ENCODE measurements around the gene WNT9B.

WNT9B gene

DNA sequence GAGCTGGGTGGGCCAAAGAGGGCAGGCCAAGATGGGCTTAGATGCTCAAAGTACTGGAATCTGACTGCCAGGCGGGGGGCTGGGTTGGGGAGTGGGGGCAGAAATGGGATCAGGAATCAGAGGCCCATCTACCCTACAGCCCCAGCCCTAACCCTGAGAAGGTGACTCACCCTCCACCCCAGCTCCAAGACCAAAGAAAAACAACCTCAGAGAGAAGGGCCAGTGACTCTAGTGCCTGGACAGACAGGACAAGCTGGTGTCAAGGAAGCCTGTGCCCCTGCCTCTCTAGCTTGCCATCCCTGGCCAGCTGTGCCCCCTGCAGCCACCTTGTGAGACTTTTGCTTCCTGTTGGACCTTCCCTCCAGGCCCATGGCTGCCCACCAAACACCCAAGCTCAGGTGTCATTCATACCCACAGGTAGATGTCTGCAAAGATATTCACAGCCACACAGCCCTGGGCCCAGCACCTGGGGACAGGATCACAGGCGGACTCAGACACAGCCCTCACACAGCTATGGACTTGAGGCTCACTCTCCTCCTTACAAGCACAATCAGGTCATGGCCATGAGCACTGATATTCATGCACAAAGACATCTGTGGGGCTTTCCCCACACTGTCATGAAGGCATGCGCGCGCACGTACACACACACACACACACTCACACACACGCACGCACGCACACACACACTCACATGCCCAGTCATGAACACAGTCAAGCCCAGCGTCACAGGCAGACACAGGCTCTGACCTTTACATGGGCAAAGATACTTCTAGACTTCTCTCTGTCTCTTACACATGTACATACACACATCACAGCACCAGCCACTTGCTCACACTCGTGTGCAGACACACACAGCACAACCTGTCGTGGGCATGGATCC lies 35.7 kb upstream of the WNT9B start:
- Histone ChIP-seq H3K4me2 (ENCODE audit: low read length) (no peak overlapping the region), H3K36me3 (ENCODE audit: insufficient read depth, low read length) (no peaks in the 10 kb centered on the region), H3K4me1 (ENCODE audit: control insufficient read depth, insufficient read depth, low read length) (peaks cover 10% of the 10 kb centered on the region), H3K9me3 (replicated peaks; ENCODE audit: low read length) (no peaks in the 10 kb centered on the region), H3K9ac (ENCODE audit: low read depth, low read length) (no peak overlapping the region), H3K27me3 (ENCODE audit: control insufficient read depth, insufficient read depth, low read length) (peaks cover 73% of the 10 kb centered on the region), H3K4me3 (ENCODE audit: low read length) (no peak overlapping the region)

DNA sequence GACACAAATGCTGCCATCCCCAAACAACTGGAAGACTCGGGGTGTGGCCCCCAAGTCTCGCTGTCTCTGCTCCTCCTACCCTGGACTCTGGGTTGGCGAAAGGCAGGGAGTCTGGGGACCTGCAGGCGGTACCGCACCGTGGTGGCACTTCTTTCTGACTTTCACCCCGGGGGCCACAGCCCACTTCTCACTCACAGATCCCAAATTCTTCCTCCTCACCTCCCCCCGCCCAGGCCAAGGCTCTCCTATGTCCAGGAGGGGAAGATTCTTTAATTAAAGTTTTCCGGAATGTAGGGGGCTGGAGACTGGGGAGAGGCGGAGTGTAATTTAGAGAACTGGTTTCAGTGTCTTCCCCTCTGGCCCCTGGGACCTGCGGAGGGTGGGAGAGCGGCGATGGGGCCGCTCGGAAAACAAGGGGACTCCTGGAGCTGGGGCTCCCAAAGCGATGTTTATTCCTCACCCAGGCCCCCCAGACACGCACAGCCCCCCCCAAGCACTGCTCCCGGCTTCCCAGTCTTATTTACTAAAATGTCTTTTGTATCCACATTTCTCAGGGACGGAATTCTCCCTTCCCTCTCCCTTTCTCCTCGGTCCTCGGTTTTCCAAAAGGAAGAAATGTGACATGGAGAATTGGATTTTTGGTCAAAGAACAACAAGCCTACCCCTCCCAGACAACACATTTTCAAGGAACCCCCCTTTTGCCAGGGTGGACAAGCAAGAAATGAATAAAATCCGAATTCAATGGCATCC lies 34.1 kb upstream of the WNT9B start:
- no peaks in the 10 kb centered on the region for H3K36me3 ChIP-seq (ENCODE audit: insufficient read depth, low read length)
- no peak overlapping the region for H3K4me3 ChIP-seq (ENCODE audit: low read length)
- no peak overlapping the region for H3K9ac ChIP-seq (ENCODE audit: low read depth, low read length)
- H3K4me2 ChIP-seq (ENCODE audit: low read length) = no peak overlapping the region
- H3K4me1 ChIP-seq (ENCODE audit: control insufficient read depth, insufficient read depth, low read length) = peaks cover 10% of the 10 kb centered on the region
- no peaks in the 10 kb centered on the region for H3K9me3 ChIP-seq (replicated peaks; ENCODE audit: low read length)
- peaks cover 86% of the 10 kb centered on the region for H3K27me3 ChIP-seq (ENCODE audit: control insufficient read depth, insufficient read depth, low read length)

DNA sequence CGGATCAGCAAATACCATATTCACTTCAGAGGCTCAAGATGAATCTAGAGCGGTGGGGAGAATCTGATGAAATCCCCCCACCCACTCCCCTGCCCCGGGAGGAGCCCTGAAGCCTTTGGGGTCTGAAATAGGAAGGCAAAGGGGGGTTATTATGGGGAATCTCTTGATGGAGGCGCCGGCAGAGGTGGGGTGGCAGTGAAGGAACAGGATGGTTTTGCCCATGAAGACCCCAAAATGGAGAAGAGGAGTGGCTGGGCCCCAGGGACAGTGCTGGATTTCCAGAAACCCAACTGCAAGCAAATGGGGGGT lies 33.5 kb upstream of the WNT9B start:
- Histone ChIP-seq H3K9me3 (replicated peaks; ENCODE audit: low read length) (no peaks in the 10 kb centered on the region), H3K27me3 (ENCODE audit: control insufficient read depth, insufficient read depth, low read length) (peaks cover 91% of the 10 kb centered on the region), H3K9ac (ENCODE audit: low read depth, low read length) (no peak overlapping the region), H3K4me3 (ENCODE audit: low read length) (no peak overlapping the region), H3K36me3 (ENCODE audit: insufficient read depth, low read length) (no peaks in the 10 kb centered on the region), H3K4me2 (ENCODE audit: low read length) (no peak overlapping the region), H3K4me1 (ENCODE audit: control insufficient read depth, insufficient read depth, low read length) (peaks cover 10% of the 10 kb centered on the region)

DNA sequence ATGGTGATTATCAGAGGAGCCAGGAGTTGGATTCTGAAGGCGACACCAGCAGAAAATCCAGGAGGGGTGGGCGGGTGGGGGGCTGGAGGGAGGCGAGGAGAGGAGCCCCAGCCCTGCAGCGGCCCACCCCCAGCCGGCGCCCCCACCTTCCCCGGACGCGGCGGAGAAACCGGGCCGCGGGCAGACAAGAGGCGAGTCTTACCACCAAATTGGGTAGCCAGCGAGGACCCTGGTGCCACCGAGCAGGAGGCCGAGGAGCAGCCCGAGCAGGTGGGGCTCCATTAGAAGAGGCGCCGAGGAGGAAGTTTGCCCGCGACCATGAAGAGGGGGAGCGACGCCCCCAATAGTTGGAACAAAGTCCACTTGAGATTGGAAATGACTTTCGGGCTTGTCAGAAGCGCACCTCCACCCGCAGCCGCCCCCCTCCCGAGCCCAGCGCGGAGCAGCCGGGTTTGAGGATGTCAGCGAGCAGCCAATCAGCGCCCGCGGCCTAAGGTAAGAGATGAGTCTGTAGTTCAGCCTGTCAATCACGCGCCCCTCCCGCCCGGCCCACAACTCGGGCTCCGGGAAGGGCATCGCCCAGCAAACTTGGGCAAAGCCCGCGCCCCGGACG lies 33.0 kb upstream of the WNT9B start, which contains the start of gene WNT3:
WNT3 (minus strand) TSS at position 377 of the 613 bp plus-strand sequence; CDS start at position 282, 95 bp downstream.
- H3K36me3 ChIP-seq (ENCODE audit: insufficient read depth, low read length) = no peaks in the 10 kb centered on the region
- peaks cover 89% of the 10 kb centered on the region for H3K27me3 ChIP-seq (ENCODE audit: control insufficient read depth, insufficient read depth, low read length)
- H3K4me3 ChIP-seq (ENCODE audit: low read length) = peak within 1 kb of the TSS; percentile 62
- H3K9me3 ChIP-seq (replicated peaks; ENCODE audit: low read length) = no peaks in the 10 kb centered on the region
- peak within 1 kb of the TSS; percentile 82 for H3K4me2 ChIP-seq (ENCODE audit: low read length)
- H3K4me1 ChIP-seq (ENCODE audit: control insufficient read depth, insufficient read depth, low read length) = peaks cover 10% of the 10 kb centered on the region
- H3K9ac ChIP-seq (ENCODE audit: low read depth, low read length) = no peak within 1 kb of the TSS

DNA sequence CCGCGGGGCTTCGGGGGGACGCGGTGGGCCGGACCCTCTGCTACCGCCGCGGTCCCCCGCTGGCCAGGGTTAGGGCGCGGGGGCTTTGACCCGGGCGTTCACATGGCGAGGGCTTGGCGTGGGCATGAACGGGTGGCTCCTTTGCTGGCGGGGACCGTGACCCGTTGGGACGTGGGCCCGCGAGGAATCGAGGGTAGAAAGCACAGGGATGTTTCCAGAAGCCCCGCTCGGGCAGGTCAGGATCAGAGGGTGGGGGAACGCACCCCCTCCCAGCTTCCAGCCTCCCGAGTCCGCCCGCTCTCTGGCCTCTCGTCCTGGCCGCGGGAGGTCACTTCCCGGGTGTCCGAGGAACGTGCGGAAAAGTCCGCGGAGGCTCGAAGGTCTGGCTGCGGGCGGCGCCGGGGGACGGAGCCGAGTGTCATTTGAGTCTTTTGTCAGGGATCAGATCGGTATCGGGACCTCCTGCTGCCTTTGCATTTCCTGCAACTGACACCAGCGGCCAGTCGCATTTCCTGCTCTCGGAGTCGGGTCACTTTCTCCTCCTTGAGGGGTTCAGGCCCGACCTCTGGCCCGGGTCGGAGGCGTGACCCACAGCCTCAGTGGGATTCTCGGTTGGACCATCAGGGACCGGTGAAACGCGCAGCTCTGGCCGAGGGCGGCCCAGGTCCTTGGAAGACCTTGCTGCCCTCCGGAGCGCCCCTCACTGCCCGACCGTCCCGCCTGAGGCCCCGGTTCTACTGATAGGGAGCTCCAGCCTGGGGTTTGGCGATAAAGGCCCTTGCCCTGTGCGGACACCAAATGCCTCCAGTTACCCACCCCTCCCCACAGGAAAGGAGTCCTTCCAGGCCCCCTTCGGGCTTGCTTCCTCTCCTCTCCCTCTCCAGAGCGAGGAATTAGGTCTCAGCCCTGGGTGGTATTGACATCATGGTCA lies 32.2 kb upstream of the WNT9B start:
- Histone ChIP-seq H3K27me3 (ENCODE audit: control insufficient read depth, insufficient read depth, low read length) (peaks cover 91% of the 10 kb centered on the region), H3K36me3 (ENCODE audit: insufficient read depth, low read length) (no peaks in the 10 kb centered on the region), H3K4me3 (ENCODE audit: low read length) (peak overlapping the region; percentile 62), H3K4me1 (ENCODE audit: control insufficient read depth, insufficient read depth, low read length) (peaks cover 10% of the 10 kb centered on the region), H3K9ac (ENCODE audit: low read depth, low read length) (no peak overlapping the region), H3K4me2 (ENCODE audit: low read length) (peak overlapping the region; percentile 82), H3K9me3 (replicated peaks; ENCODE audit: low read length) (no peaks in the 10 kb centered on the region)

DNA sequence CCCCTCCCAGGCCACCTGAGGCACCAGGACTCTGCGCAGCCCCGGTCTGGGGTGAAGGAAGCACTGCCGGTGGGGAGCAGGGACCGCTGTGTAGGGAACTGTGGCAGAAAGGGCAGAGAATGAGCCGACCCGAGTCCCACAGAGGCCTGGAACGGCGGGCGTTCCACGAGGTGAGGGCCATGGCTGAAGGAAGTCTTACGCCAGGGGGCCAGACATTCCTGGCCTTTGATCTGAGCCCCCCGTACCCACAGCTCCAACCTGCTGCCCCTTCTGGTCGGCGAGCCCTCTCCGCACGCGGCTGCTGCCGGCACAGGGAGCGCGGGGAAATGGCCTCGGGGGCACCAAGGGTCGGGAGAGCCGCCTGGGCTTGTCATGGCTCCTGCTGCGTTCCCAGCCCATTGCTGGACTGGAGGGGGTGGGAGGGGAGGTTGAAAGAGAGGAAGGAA lies 31.5 kb upstream of the WNT9B start:
- Histone ChIP-seq H3K4me1 (ENCODE audit: control insufficient read depth, insufficient read depth, low read length) (peaks cover 10% of the 10 kb centered on the region), H3K27me3 (ENCODE audit: control insufficient read depth, insufficient read depth, low read length) (peaks cover 89% of the 10 kb centered on the region), H3K36me3 (ENCODE audit: insufficient read depth, low read length) (no peaks in the 10 kb centered on the region), H3K9me3 (replicated peaks; ENCODE audit: low read length) (no peaks in the 10 kb centered on the region), H3K9ac (ENCODE audit: low read depth, low read length) (no peak overlapping the region), H3K4me2 (ENCODE audit: low read length) (no peak overlapping the region), H3K4me3 (ENCODE audit: low read length) (no peak overlapping the region)

DNA sequence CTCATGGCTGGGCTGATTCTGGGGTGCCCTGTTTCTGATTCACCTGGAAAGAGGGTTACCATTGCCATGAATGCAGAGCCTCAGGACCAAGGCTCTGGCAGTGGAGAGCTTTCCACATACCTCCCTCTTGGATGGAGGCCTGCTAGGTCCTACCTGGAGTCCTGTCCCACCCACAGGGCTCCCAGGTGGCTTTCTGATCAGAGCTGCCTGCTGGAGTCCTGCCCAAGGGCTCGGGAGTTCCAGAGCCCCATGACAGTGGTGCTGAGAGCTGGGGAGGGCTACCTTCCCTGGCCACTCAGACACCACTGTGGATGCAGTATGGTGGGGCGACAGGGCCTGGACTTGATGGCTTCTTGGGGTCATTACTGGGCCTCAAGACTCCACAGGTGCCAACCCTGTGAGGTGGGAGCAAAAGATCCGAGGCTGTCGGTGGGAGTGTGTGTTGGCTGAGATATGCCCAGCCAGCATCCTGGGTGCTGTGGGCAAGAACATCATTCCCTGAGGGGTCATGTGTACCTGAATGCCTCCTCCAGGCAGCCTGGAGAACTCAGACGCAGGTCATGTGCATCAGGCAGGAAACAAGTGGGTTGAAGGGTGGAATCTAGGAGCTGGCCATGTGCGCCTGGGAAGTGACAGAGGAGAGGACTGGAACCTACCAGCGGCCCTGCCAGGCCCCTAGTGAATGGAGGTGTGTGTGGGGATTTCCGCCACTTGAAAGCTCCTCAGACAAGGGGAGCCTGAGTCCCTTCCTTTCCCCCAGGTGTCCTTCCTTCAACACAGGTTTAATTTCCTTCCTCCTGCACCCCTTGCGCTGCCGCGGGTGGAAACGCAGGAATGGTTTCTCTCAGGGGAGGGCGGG lies 30.6 kb upstream of the WNT9B start:
- no peak overlapping the region for H3K9ac ChIP-seq (ENCODE audit: low read depth, low read length)
- H3K9me3 ChIP-seq (replicated peaks; ENCODE audit: low read length) = no peaks in the 10 kb centered on the region
- H3K36me3 ChIP-seq (ENCODE audit: insufficient read depth, low read length) = no peaks in the 10 kb centered on the region
- H3K4me3 ChIP-seq (ENCODE audit: low read length) = no peak overlapping the region
- H3K4me1 ChIP-seq (ENCODE audit: control insufficient read depth, insufficient read depth, low read length) = peaks cover 10% of the 10 kb centered on the region
- peaks cover 87% of the 10 kb centered on the region for H3K27me3 ChIP-seq (ENCODE audit: control insufficient read depth, insufficient read depth, low read length)
- H3K4me2 ChIP-seq (ENCODE audit: low read length) = no peak overlapping the region

DNA sequence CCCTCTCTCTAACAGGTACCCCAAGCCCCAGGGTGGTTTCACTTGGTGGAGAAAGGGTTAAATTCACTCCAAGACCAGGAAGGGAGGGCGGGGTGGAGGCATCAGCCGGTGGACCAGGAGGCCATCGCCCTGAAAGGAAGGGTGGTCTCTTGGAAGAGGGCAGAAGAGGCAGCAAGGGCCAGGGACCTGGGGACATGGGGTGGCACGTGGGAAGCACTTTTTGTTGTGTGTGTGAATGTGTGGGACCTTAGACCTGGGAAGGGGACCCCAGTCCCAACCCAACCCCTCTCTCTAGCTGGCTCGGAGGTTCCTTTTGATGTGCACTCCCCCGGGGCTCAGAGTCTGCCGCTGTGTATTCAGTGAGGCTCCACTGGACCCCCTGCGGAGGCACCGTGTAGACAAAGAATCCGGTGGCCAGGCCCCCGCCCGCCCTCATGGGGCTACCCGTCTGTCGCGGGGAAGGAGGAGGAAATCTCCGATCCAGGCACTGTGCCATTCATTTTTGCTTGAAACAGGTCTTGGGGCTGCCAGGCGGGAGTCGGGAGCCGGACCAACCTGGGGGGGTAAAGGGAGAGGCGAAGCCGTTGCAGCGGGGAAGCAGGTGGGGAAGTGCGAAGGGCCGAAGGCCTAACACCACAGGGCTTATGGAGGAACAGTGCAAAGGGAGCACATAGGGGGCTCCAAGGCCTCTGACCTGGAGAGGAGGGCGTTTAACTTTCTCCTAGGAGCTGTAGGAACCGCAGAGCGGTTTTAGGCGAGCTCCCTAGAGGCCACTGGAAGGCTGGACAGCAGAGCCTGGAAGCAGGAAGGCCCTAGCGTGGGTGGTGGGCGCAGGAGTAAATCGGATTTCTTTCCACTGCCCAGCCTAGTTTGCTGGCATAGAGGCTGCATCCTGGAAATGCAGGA lies 29.6 kb upstream of the WNT9B start:
- H3K9ac ChIP-seq (ENCODE audit: low read depth, low read length) = no peak overlapping the region
- H3K9me3 ChIP-seq (replicated peaks; ENCODE audit: low read length) = no peaks in the 10 kb centered on the region
- no peak overlapping the region for H3K4me3 ChIP-seq (ENCODE audit: low read length)
- peaks cover 86% of the 10 kb centered on the region for H3K27me3 ChIP-seq (ENCODE audit: control insufficient read depth, insufficient read depth, low read length)
- H3K4me1 ChIP-seq (ENCODE audit: control insufficient read depth, insufficient read depth, low read length) = peaks cover 10% of the 10 kb centered on the region
- no peak overlapping the region for H3K4me2 ChIP-seq (ENCODE audit: low read length)
- no peaks in the 10 kb centered on the region for H3K36me3 ChIP-seq (ENCODE audit: insufficient read depth, low read length)

DNA sequence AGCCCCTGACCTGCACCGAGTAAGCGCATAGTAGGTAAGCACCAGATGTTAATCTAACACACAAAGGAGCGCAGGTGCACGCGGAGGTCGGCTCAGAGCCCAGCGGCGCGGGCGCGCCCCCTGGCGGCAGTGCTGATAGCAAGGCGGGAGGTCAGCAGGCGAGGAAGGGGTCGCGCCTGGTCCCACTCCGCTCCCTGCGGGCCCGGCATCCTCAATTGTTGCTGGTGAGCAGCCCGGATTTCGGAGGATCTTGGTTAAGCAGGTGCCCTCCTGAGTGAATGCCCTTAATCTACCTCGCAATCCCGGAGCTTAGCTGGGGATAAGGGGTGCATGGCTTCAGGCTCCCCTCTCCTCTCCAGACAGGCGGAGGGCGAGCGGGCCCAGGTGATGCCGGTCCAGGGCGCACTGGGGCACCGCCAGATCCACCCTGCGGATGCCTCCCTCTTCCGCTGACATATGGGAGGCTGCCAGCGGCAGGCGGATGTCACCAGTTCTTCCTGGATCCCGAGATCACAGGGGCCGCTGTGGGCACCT lies 28.9 kb upstream of the WNT9B start:
- Histone ChIP-seq H3K9ac (ENCODE audit: low read depth, low read length) (no peak overlapping the region), H3K4me2 (ENCODE audit: low read length) (peak overlapping the region; percentile 20), H3K9me3 (replicated peaks; ENCODE audit: low read length) (no peaks in the 10 kb centered on the region), H3K4me3 (ENCODE audit: low read length) (no peak overlapping the region), H3K4me1 (ENCODE audit: control insufficient read depth, insufficient read depth, low read length) (peaks cover 10% of the 10 kb centered on the region), H3K27me3 (ENCODE audit: control insufficient read depth, insufficient read depth, low read length) (peaks cover 86% of the 10 kb centered on the region), H3K36me3 (ENCODE audit: insufficient read depth, low read length) (no peaks in the 10 kb centered on the region)
